GM23338 (cell line): ENCODE results near the gene NVL. TPM values are rescaled to one million over a fixed set of nuclear protein-coding genes. Genes with fewer than 3 reads are reported as not detected.
A peak's percentile ranks its signal among the peaks of the same experiment; 100 is the strongest.

ENCODE experiments used
- ATAC-seq: fragments of 200-7000 bp; cut with Tn5 transposase; 3 replicates; pipeline ENCODE4 v1.9.1; 2020
- DNase-seq: peaks from one replicate; pipeline ENCODE4 v3.0.0-alpha.2; 2015; ENCODE audit warnings: low spot score
- H2AFZ ChIP-seq: fragments of 200-600 bp; sonication (generic); 2 replicates; pipeline ENCODE4 v1.8.0; 2016; ENCODE audit warnings: antibody characterized with exemption, mild to moderate bottlenecking, moderate library complexity
- H3F3A ChIP-seq: fragments of 200-600 bp; sonication (generic); replicated peaks from 2 replicates; pipeline ENCODE4 v1.8.0; 2017; ENCODE audit warnings: antibody characterized with exemption, mixed run types, low read depth
- H3K27ac ChIP-seq: fragments of 200-600 bp; sonication (generic); 2 replicates; pipeline ENCODE4 v1.6.1; 2016; ENCODE audit warnings: low read depth
- H3K27me3 ChIP-seq: fragments of 200-600 bp; sonication (generic); 2 replicates; pipeline ENCODE4 v1.8.0; 2016; ENCODE audit warnings: mild to moderate bottlenecking, mixed run types, moderate library complexity; ENCODE audit not compliant: insufficient read depth
- H3K36me3 ChIP-seq: fragments of 200-600 bp; sonication (generic); 2 replicates; pipeline ENCODE4 v1.8.0; 2016; ENCODE audit warnings: mild to moderate bottlenecking; ENCODE audit not compliant: insufficient read depth
- H3K4me1 ChIP-seq: fragments of 200-600 bp; sonication (generic); 2 replicates; pipeline ENCODE4 v1.8.0; 2016; ENCODE audit warnings: mild to moderate bottlenecking, moderate library complexity; ENCODE audit not compliant: insufficient read depth
- H3K4me2 ChIP-seq: fragments of 200-600 bp; sonication (generic); 2 replicates; pipeline ENCODE4 v1.7.1; 2017; ENCODE audit warnings: mixed run types
- H3K4me3 ChIP-seq: fragments of 200-600 bp; sonication (generic); 2 replicates; pipeline ENCODE4 v1.6.1; 2016; ENCODE audit warnings: mixed run types
- H3K79me2 ChIP-seq: fragments of 200-600 bp; sonication (generic); replicated peaks from 2 replicates; pipeline ENCODE4 v1.8.0; 2017; ENCODE audit warnings: mild to moderate bottlenecking; ENCODE audit not compliant: insufficient read depth
- H3K9me2 ChIP-seq: fragments of 200-600 bp; sonication (generic); 2 replicates; pipeline ENCODE4 v1.8.0; 2017; ENCODE audit not compliant: insufficient read depth
- H4K20me1 ChIP-seq: fragments of 200-600 bp; sonication (generic); replicated peaks from 2 replicates; pipeline ENCODE4 v1.8.0; 2017; ENCODE audit warnings: mild to moderate bottlenecking; ENCODE audit not compliant: insufficient read depth
- H3K27ac Mint-ChIP-seq: 2 replicates; pipeline ENCODE4 v1.8.0; 2020; ENCODE audit warnings: inconsistent platforms, mild to moderate bottlenecking, moderate library complexity, mixed read lengths
- H3K27me3 Mint-ChIP-seq: 3 replicates; pipeline ENCODE4 v1.8.0; 2022; ENCODE audit warnings: low read depth, mild to moderate bottlenecking, moderate library complexity, mixed read lengths, inconsistent platforms; ENCODE audit not compliant: insufficient read depth, poor library complexity
- H3K36me3 Mint-ChIP-seq: 3 replicates; pipeline ENCODE4 v1.8.0; 2021; ENCODE audit warnings: low read depth, mild to moderate bottlenecking, inconsistent platforms, moderate library complexity, mixed read lengths
- H3K4me1 Mint-ChIP-seq: 3 replicates; pipeline ENCODE4 v1.8.0; 2020; ENCODE audit warnings: mild to moderate bottlenecking, inconsistent platforms, mixed read lengths
- H3K4me3 Mint-ChIP-seq: 3 replicates; pipeline ENCODE4 v1.8.0; 2021; ENCODE audit warnings: moderate library complexity, mild to moderate bottlenecking, inconsistent platforms, mixed read lengths
- H3K9me3 Mint-ChIP-seq: 3 replicates; pipeline ENCODE4 v1.8.0; 2020; ENCODE audit warnings: moderate library complexity, mild to moderate bottlenecking, inconsistent platforms, mixed read lengths
- CREB1 ChIP-seq: fragments of 250-450 bp; sonication (Bioruptor Pico); IDR thresholded peaks from 2 replicates; pipeline ENCODE4 v1.5.0; 2020; ENCODE audit warnings: low read depth, mild to moderate bottlenecking, moderate library complexity
- CTCF ChIP-seq, 2 experiments: fragments of 200-600 bp in 1 of 2; sonication (generic) in 1 of 2; conservative IDR thresholded peaks; 2 replicates each; pipeline versions ENCODE4 v1.5.1 to v1.6.1; 2016 to 2017; ENCODE audit warnings: antibody characterized with exemption in 2 of 2, low read depth in 2 of 2, mild to moderate bottlenecking in 2 of 2, moderate library complexity in 1 of 2
- ETS1 ChIP-seq: IDR thresholded peaks from 2 replicates; pipeline ENCODE4 v1.6.1; 2016; ENCODE audit warnings: antibody characterized with exemption
- EZH2 ChIP-seq: fragments of 200-600 bp; sonication (generic); IDR thresholded peaks from one replicate; pipeline ENCODE4 v1.8.0; 2017; ENCODE audit warnings: antibody characterized with exemption, mild to moderate bottlenecking, low read depth; ENCODE audit not compliant: unreplicated experiment
- EZH2phosphoT487 ChIP-seq: fragments of 200-600 bp; sonication (generic); IDR thresholded peaks from one replicate; pipeline ENCODE4 v1.8.1; 2018; ENCODE audit warnings: antibody characterized with exemption; ENCODE audit not compliant: unreplicated experiment
- JUNB ChIP-seq: IDR thresholded peaks from one replicate; pipeline ENCODE4 v1.6.1; 2016; ENCODE audit warnings: antibody characterized with exemption; ENCODE audit not compliant: unreplicated experiment
- NANOG ChIP-seq: IDR thresholded peaks from 2 replicates; pipeline ENCODE4 v1.6.1; 2016; ENCODE audit warnings: antibody characterized with exemption, borderline replicate concordance
- POLR2AphosphoS5 ChIP-seq: IDR thresholded peaks from 2 replicates; pipeline ENCODE4 v1.6.1; 2016; ENCODE audit warnings: antibody characterized with exemption, low read depth
- REST ChIP-seq: IDR thresholded peaks from one replicate; pipeline ENCODE4 v1.6.1; 2018; ENCODE audit warnings: antibody characterized with exemption; ENCODE audit not compliant: unreplicated experiment
- STAT1 ChIP-seq: IDR thresholded peaks from one replicate; pipeline ENCODE4 v1.6.1; 2016; ENCODE audit warnings: antibody characterized with exemption; ENCODE audit not compliant: unreplicated experiment
- ZNF114 ChIP-seq: fragments of 250-450 bp; sonication (Bioruptor Pico); IDR thresholded peaks from 2 replicates; pipeline ENCODE4 v1.5.0; 2020; ENCODE audit warnings: mild to moderate bottlenecking, moderate library complexity
- ZNF331 ChIP-seq: fragments of 250-450 bp; sonication (Bioruptor Pico); IDR thresholded peaks from 2 replicates; pipeline ENCODE4 v1.5.0; 2020; ENCODE audit warnings: low read depth, mild to moderate bottlenecking, moderate library complexity
- ZNF462 ChIP-seq: fragments of 250-450 bp; sonication (Bioruptor Pico); IDR thresholded peaks from 2 replicates; pipeline ENCODE4 v1.5.0; 2020; ENCODE audit warnings: mild to moderate bottlenecking, moderate library complexity
- polyA plus RNA-seq: library from polyadenylated mRNA; unstranded; fragments of >200 nt; fragmentation: Nextera tagmentation; extraction: Ambion mirVana; gene quantifications from 2 replicates; pipeline ENCODE4 v1.2.1, GENCODE V29; 2016
- total RNA-seq: library from RNA; depleted of rRNA; stranded (reverse); fragments of >200 nt; shearing (Covaris generic); gene quantifications from 2 replicates; pipeline ENCODE4 v1.2.3, GENCODE V29; 2014

Gene NVL
- total and polyA plus RNA-seq, 2 experiments from 2014 or later, result 44.4 to 71.7 TPM

- TF ChIP-seq POLR2AphosphoS5, result no peak
- TF ChIP-seq JUNB, result no peak
- TF ChIP-seq ZNF114, result no peak
Measured at GRCh38 chr1:224289396-224289795, 40.6 kb downstream of the NVL start (continued).

GRCh38 chr1:224287714-224288113, 42.3 kb downstream of the NVL start:
- ATAC-seq (peak; percentile 98), DNase-seq (peak; percentile 78)
- Mint-ChIP-seq H3K4me3 (no peak overlapping the region), H3K4me1 (peaks cover 13% of the 10 kb centered on the region; the same call in 2 of the 3 replicates), H3K36me3 (peaks cover 53% of the 10 kb centered on the region), H3K27ac (peak overlapping the region; percentile 91), H3K9me3 (no peaks in the 10 kb centered on the region), H3K27me3 (no peaks in the 10 kb centered on the region)
- Histone ChIP-seq H3K4me1 (no peaks in the 10 kb centered on the region), H3K9me2 (no peaks in the 10 kb centered on the region), H3F3A (peaks cover 3% of the 10 kb centered on the region), H3K4me2 (no peak overlapping the region), H3K79me2 (no peaks in the 10 kb centered on the region), H4K20me1 (no peaks in the 10 kb centered on the region; the same call in 1 of the 2 replicates), H2AFZ (no peak overlapping the region), H3K4me3 (no peak overlapping the region), H3K36me3 (peaks cover 28% of the 10 kb centered on the region), H3K27me3 (no peaks in the 10 kb centered on the region), H3K27ac (no peak overlapping the region)
- TF ChIP-seq CREB1 (CRISPR knock-in tag), result no peak
- TF ChIP-seq EZH2phosphoT487, result no peak
- TF ChIP-seq ZNF462 (CRISPR knock-in tag), result no peak
- TF ChIP-seq ZNF114, result no peak
- no peak for TF ChIP-seq NANOG
- no peak for TF ChIP-seq EZH2
- TF ChIP-seq STAT1, result no peak
- TF ChIP-seq CTCF (conservative IDR thresholded peaks at IDR 0.05; ENCODE audit: low read depth in 2 of 2), result no peak
- TF ChIP-seq JUNB, result no peak
- TF ChIP-seq ETS1, result no peak
- TF ChIP-seq ZNF331 (CRISPR knock-in tag), result no peak
- no peak for TF ChIP-seq POLR2AphosphoS5
- TF ChIP-seq REST, result no peak
